Naive thymus-derived CD4-positive, alpha-beta T cell (primary cell): Measurements from ENCODE around the gene ERCC6L2. TPM values are rescaled to one million over a fixed set of nuclear protein-coding genes. Genes with fewer than 3 reads are reported as not detected.

Experiments
- ATAC-seq: fragments of 150-1000 bp; cut with Tn5 transposase; 2 replicates; pipeline ENCODE4 v1.10.0; 2021; ENCODE audit warnings: mild to moderate bottlenecking, moderate library complexity
- CTCF ChIA-PET: fragments of 350-600 bp; sonication (Branson Sonifier 250); formaldehyde crosslinking; loops from one replicate; lab custom pipeline; 2021; ENCODE audit warnings: antibody characterized with exemption; lab: Charles Lee
- POLR2A ChIA-PET: fragments of 350-600 bp; sonication (Branson Sonifier 250); formaldehyde crosslinking; loops from one replicate; lab custom pipeline; 2021; ENCODE audit warnings: antibody characterized with exemption, inconsistent platforms; lab: Charles Lee
- DNase-seq, 9 donors: peaks; one replicate each; pipeline versions ENCODE4 v3.0.0 to v3.0.0-alpha.2; 2020 to 2022; ENCODE audit warnings: mixed read lengths in 1 of 9
- H3K27ac ChIP-seq: one replicate; pipeline ENCODE4 v1.7.0; 2013; ENCODE audit warnings: mild to moderate bottlenecking, low read depth, low read length, moderate library complexity
- H3K27me3 ChIP-seq, 2 donors: one replicate each; pipeline ENCODE4 v1.7.0; 2013; ENCODE audit warnings: low read length in 2 of 2, mild to moderate bottlenecking in 2 of 2, moderate library complexity in 2 of 2; ENCODE audit not compliant: control insufficient read depth in 2 of 2, insufficient read depth in 2 of 2
- H3K36me3 ChIP-seq, 3 experiments: 1 replicate in 2 of 3; 2 replicates in 1 of 3; pipeline ENCODE4 v1.7.0; 2013; ENCODE audit warnings: low read length in 3 of 3, mild to moderate bottlenecking in 3 of 3, moderate library complexity in 1 of 3; ENCODE audit not compliant: insufficient read depth in 3 of 3, control insufficient read depth in 2 of 3
- H3K4me1 ChIP-seq, 2 donors: one replicate each; pipeline ENCODE4 v1.7.0; 2013; ENCODE audit warnings: low read length in 2 of 2, mild to moderate bottlenecking in 2 of 2, moderate library complexity in 1 of 2; ENCODE audit not compliant: control insufficient read depth in 2 of 2, insufficient read depth in 2 of 2
- H3K4me3 ChIP-seq: 2 replicates; pipeline ENCODE4 v1.7.0; 2013; ENCODE audit warnings: mild to moderate bottlenecking, low read length
- H3K9me3 ChIP-seq, 3 experiments: 1 replicate in 2 of 3; 2 replicates in 1 of 3; pipeline ENCODE4 v1.7.0; 2013; ENCODE audit warnings: low read length in 3 of 3; ENCODE audit not compliant: control insufficient read depth in 2 of 3
- H3K27ac Mint-ChIP-seq, 9 donors: one replicate each; pipeline ENCODE4 v1.8.0; 2020 to 2022; ENCODE audit warnings: mixed read lengths in 9 of 9, mild to moderate bottlenecking in 8 of 9, moderate library complexity in 5 of 9, inconsistent platforms in 2 of 9
- H3K27me3 Mint-ChIP-seq, 5 donors: one replicate each; pipeline ENCODE4 v1.8.0; 2021 to 2022; ENCODE audit warnings: mixed read lengths in 5 of 5, mild to moderate bottlenecking in 1 of 5
- H3K36me3 Mint-ChIP-seq, 5 donors: one replicate each; pipeline ENCODE4 v1.8.0; 2020 to 2022; ENCODE audit warnings: mixed read lengths in 5 of 5, mild to moderate bottlenecking in 3 of 5, inconsistent platforms in 1 of 5
- H3K4me1 Mint-ChIP-seq, 7 donors: one replicate each; pipeline ENCODE4 v1.8.0; 2020 to 2022; ENCODE audit warnings: mixed read lengths in 7 of 7, mild to moderate bottlenecking in 3 of 7, inconsistent platforms in 1 of 7
- H3K4me3 Mint-ChIP-seq, 10 donors: one replicate each; pipeline ENCODE4 v1.8.0; 2020 to 2022; ENCODE audit warnings: mild to moderate bottlenecking in 10 of 10, mixed read lengths in 10 of 10, moderate library complexity in 6 of 10, inconsistent platforms in 2 of 10
- H3K9me3 Mint-ChIP-seq, 11 donors: one replicate each; pipeline ENCODE4 v1.8.0; 2020 to 2022; ENCODE audit warnings: mixed read lengths in 11 of 11, mild to moderate bottlenecking in 4 of 11, inconsistent platforms in 1 of 11, moderate library complexity in 1 of 11
- intact Hi-C, 2 donors: fragments of 100-400 bp; cut with micrococcal nuclease; formaldehyde crosslinking; loops; one replicate each; pipeline ENCODE4 v1.15.1; 2023
- polyA plus RNA-seq, 2 donors: library from polyadenylated mRNA; unstranded; fragments of 300-500 nt; fragmentation: Illumina TruSeq; gene quantifications; one replicate each; pipeline ENCODE4 v1.2.3, GENCODE V29; 2021
- total RNA-seq, 6 experiments: library from RNA in 5 of 6; stranded (reverse) in 5 of 6; gene quantifications; 1 replicate in 5 of 6; 2 replicates in 1 of 6; pipeline ENCODE4 v1.2.3 and lab custom pipeline; 2021 to 2026

The ERCC6L2 gene
- total and polyA plus RNA-seq, 7 experiments from 2014 or later = 46.2 to 82.8 (median 54.9) TPM

- CTCF ChIA-PET = interaction anchor here (0.6 to 1.8 kb wide), 5 partner anchors 11 to 148 kb away, joined by 3 to 7 read pairs (median 4); no protein-coding TSS in a partner anchor
- no peak overlapping the region for H3K4me3 Mint-ChIP-seq
- peak; percentile 54 for ATAC-seq
- peaks cover 12 to 38% (median 30%) of the 10 kb centered on the region in 7 donors for H3K4me1 Mint-ChIP-seq
- no peak overlapping the region for H3K27ac Mint-ChIP-seq
- intact Hi-C loops = loop anchor here (1.0 to 5.0 kb wide), 12 partner anchors 23 to 1708 kb away; partner anchors contain the start of genes FANCC (in 2 of the 2), AOPEP (in 1 of the 2) and ZNF367 (in 1 of the 2)
- no peaks in the 10 kb centered on the region for H3K27me3 Mint-ChIP-seq
- H3K9me3 Mint-ChIP-seq = peaks cover 0 to 29% (median 13%) of the 10 kb centered on the region in 11 donors
- Histone ChIP-seq H3K27ac (no peak overlapping the region), H3K27me3 (no peaks in the 10 kb centered on the region), H3K36me3 (peaks cover 0 to 9% (median 0%) of the 10 kb centered on the region in 3 experiments), H3K4me1 (peaks cover 8 to 14% of the 10 kb centered on the region in 2 donors), H3K9me3 (no peaks in the 10 kb centered on the region), H3K4me3 (no peak overlapping the region)
- POLR2A ChIA-PET = interaction anchor here (0.9 to 4.0 kb wide), 15 partner anchors 9 to 399 kb away, joined by 3 to 77 read pairs (median 5); no protein-coding TSS in a partner anchor
- H3K36me3 Mint-ChIP-seq = peaks cover 10 to 55% (median 47%) of the 10 kb centered on the region in 5 donors
- DNase-seq = peak; percentile 49 to 76 (median 72)
Measured at GRCh38 chr9:95874989-95875304, 544 bp upstream of the ERCC6L2 start.

DNA sequence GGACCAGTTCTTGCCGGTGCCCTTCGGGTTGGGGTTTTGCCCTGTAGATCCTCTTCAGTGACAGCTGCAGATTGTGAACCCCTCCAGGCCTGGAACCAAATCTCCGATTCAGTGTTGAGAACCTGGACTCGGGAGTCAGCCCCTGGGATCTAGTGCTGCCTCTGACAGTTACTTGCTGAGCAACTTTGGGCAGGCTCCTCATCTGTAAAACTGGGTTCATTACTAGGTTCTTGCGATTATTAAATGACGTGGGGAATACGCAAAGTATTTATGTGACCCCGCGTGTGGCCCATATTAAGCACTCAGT, 600 bp downstream of the ERCC6L2 start:
- CTCF ChIA-PET = interaction anchor here (1.8 kb wide), 1 partner anchor 11 kb away, joined by 7 read pairs; no protein-coding TSS in a partner anchor
- POLR2A ChIA-PET = interaction anchor here (0.6 to 4.0 kb wide), 15 partner anchors 8 to 400 kb away, joined by 3 to 77 read pairs (median 5); no protein-coding TSS in a partner anchor
- intact Hi-C loops = loop anchor here (1.0 to 5.0 kb wide), 11 partner anchors 12 to 1709 kb away; partner anchors contain the start of genes FANCC (in 2 of the 2) and AOPEP (in 1 of the 2)
- no peak overlapping the region for H3K4me3 ChIP-seq
- Mint-ChIP-seq H3K4me1 (peaks cover 17 to 50% (median 37%) of the 10 kb centered on the region in 7 donors), H3K27me3 (no peaks in the 10 kb centered on the region), H3K4me3 (no peak overlapping the region), H3K27ac (no peak overlapping the region), H3K36me3 (peaks cover 10 to 44% (median 36%) of the 10 kb centered on the region in 5 donors), H3K9me3 (peaks cover 0 to 17% (median 7%) of the 10 kb centered on the region in 11 donors)
- H3K36me3 ChIP-seq = peaks cover 0 to 9% (median 0%) of the 10 kb centered on the region in 3 experiments
- no peak overlapping the region for H3K27ac ChIP-seq
- H3K9me3 ChIP-seq = no peaks in the 10 kb centered on the region
- no peaks in the 10 kb centered on the region for H3K27me3 ChIP-seq
- DNase-seq (no peak), ATAC-seq (no peak)
- peaks cover 8 to 21% of the 10 kb centered on the region in 2 donors for H3K4me1 ChIP-seq

DNA sequence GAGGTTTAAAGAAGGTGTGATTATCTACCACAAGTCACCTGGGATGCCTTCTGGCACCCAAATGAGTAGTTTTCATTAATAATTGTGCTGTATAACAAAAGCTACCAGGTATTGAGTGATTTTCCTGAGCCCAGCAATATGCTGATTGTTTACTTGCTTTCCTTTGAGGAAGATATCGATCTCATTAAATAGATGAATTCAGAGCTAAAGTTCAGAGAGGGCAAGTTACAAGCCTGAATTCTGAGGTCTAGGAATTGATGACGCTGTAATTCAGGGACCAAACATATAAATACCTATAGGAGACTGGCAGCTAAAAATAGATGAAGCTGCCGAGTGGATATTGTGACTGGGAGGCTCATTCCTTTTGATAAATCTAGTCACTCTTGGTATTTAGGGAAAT, 1.1 kb downstream of the ERCC6L2 start:
- peaks cover 17 to 55% (median 42%) of the 10 kb centered on the region in 7 donors for H3K4me1 Mint-ChIP-seq
- peaks cover 0 to 12% (median 6%) of the 10 kb centered on the region in 11 donors for H3K9me3 Mint-ChIP-seq
- H3K27me3 Mint-ChIP-seq = no peaks in the 10 kb centered on the region
- POLR2A ChIA-PET = interaction anchor here (1.1 to 4.0 kb wide), 9 partner anchors 12 to 370 kb away, joined by 3 to 77 read pairs (median 6); no protein-coding TSS in a partner anchor
- H3K4me3 ChIP-seq = no peak overlapping the region
- no peak for ATAC-seq
- H3K4me1 ChIP-seq = peaks cover 8 to 21% of the 10 kb centered on the region in 2 donors
- peaks cover 10 to 39% (median 33%) of the 10 kb centered on the region in 5 donors for H3K36me3 Mint-ChIP-seq
- H3K27ac ChIP-seq = no peak overlapping the region
- DNase-seq = peak in 1 of 9 donors; percentile 10
- no peak overlapping the region for H3K27ac Mint-ChIP-seq
- peaks cover 0 to 5% (median 0%) of the 10 kb centered on the region in 3 experiments for H3K36me3 ChIP-seq
- intact Hi-C loops = loop anchor here (1.0 to 5.0 kb wide), 11 partner anchors 12 to 1709 kb away; partner anchors contain the start of genes FANCC (in 2 of the 2) and AOPEP (in 1 of the 2)
- no peak overlapping the region for H3K4me3 Mint-ChIP-seq
- H3K27me3 ChIP-seq = no peaks in the 10 kb centered on the region
- no peaks in the 10 kb centered on the region for H3K9me3 ChIP-seq
- CTCF ChIA-PET = no interaction called here

DNA sequence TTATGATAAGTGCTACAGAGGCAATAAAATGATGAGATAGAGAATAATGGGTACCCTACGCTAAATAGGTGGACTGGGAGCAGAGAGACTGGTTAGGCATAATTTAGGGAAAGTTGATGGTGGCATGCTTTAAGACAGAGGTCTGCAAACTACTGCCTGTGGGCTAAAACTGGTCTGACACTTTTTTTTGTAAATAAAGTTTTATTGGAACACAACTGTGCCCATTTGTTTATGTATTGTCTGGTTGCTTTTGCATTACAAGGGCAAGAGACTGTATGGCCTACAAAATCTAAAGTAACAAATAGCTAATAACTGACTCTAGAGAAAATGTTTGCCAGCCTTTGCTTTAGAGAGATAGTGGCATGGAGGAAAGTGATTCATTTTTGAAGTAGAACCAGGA, 2.5 kb downstream of the ERCC6L2 start:
- Histone ChIP-seq H3K9me3 (no peaks in the 10 kb centered on the region), H3K36me3 (peaks cover 0 to 4% (median 0%) of the 10 kb centered on the region in 3 experiments), H3K4me3 (no peak overlapping the region), H3K27me3 (no peaks in the 10 kb centered on the region), H3K4me1 (peaks cover 8 to 35% of the 10 kb centered on the region in 2 donors), H3K27ac (no peak overlapping the region)
- Mint-ChIP-seq H3K36me3 (peaks cover 5 to 35% (median 29%) of the 10 kb centered on the region in 5 donors), H3K27ac (peak overlapping the region in 2 of 9 donors; percentile 91 to 92), H3K27me3 (no peaks in the 10 kb centered on the region), H3K9me3 (peaks cover 0 to 6% (median 0%) of the 10 kb centered on the region in 11 donors), H3K4me3 (peak overlapping the region in 1 of 10 donors; percentile 74), H3K4me1 (peaks cover 27 to 58% (median 53%) of the 10 kb centered on the region in 7 donors)
- DNase-seq (no peak), ATAC-seq (no peak)
- intact Hi-C loops = loop anchor here (2.0 to 5.0 kb wide), 5 partner anchors 25 to 1711 kb away; partner anchors contain the start of genes FANCC (in 2 of the 2) and AOPEP (in 1 of the 2)
- POLR2A ChIA-PET = interaction anchor here (1.1 kb wide), 2 partner anchors 33 to 131 kb away, joined by 4 to 6 read pairs; no protein-coding TSS in a partner anchor
- CTCF ChIA-PET = no interaction called here

DNA sequence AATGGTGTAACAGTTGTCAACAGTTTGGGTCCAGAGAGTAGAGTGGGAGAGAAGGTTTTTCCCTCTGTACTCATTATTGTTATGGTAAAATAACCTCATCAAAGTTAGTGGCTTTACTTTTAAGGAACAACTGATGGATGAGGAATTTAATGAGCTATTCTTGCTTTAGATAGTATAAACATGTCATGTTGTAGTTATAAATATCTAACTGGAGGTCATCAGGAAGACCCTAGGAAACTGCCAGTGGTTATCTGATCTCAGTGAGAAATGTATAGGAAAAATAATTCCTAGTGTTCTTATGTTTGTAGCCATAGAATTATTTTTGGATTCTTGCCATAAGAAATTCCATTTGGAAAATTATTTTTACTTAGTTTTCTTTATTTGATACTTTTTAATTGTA, 4.1 kb downstream of the ERCC6L2 start:
- ATAC-seq (no peak), DNase-seq (no peak)
- Histone ChIP-seq H3K4me1 (peaks cover 3 to 42% of the 10 kb centered on the region in 2 donors), H3K27ac (peak overlapping the region; percentile 49), H3K4me3 (no peak overlapping the region), H3K9me3 (no peaks in the 10 kb centered on the region), H3K27me3 (no peaks in the 10 kb centered on the region), H3K36me3 (peaks cover 0 to 4% (median 0%) of the 10 kb centered on the region in 3 experiments)
- Mint-ChIP-seq H3K36me3 (peaks cover 7 to 36% (median 25%) of the 10 kb centered on the region in 5 donors), H3K9me3 (peaks cover 0 to 5% (median 0%) of the 10 kb centered on the region in 11 donors), H3K4me1 (peaks cover 25 to 63% (median 56%) of the 10 kb centered on the region in 7 donors), H3K4me3 (peak overlapping the region in 5 of 10 donors; percentile 34 to 70 (median 55)), H3K27ac (peak overlapping the region in 7 of 9 donors; percentile 57 to 91 (median 75)), H3K27me3 (no peaks in the 10 kb centered on the region)
- intact Hi-C loops = loop anchor here (5.0 kb wide), 4 partner anchors 387 to 1712 kb away; partner anchors contain the start of genes FANCC (in 2 of the 2) and AOPEP (in 1 of the 2)
- POLR2A ChIA-PET = interaction anchor here (1.5 kb wide), 1 partner anchor 9 kb away, joined by 10 read pairs; no protein-coding TSS in a partner anchor
- CTCF ChIA-PET = interaction anchor here (0.6 kb wide), 1 partner anchor 396 kb away, joined by 3 read pairs; no protein-coding TSS in a partner anchor

GRCh38 chr9:95880021-95880690, 4.7 kb downstream of the ERCC6L2 start:
- Histone ChIP-seq H3K4me1 (peaks cover 0 to 41% of the 10 kb centered on the region in 2 donors), H3K4me3 (no peak overlapping the region), H3K36me3 (peaks cover 0 to 4% (median 0%) of the 10 kb centered on the region in 3 experiments), H3K9me3 (no peaks in the 10 kb centered on the region), H3K27me3 (no peaks in the 10 kb centered on the region), H3K27ac (peak overlapping the region; percentile 49)
- ChIA-PET CTCF (interaction anchor here (0.6 kb wide), 1 partner anchor 397 kb away, joined by 3 read pairs; no protein-coding TSS in a partner anchor), POLR2A (interaction anchor here (1.1 to 1.5 kb wide), 2 partner anchors 8 to 12 kb away, joined by 3 to 10 read pairs; no protein-coding TSS in a partner anchor)
- Mint-ChIP-seq H3K27me3 (no peaks in the 10 kb centered on the region), H3K27ac (peak overlapping the region in 8 of 9 donors; percentile 56 to 91 (median 76)), H3K36me3 (peaks cover 12 to 40% (median 30%) of the 10 kb centered on the region in 5 donors), H3K4me1 (peaks cover 27 to 63% (median 58%) of the 10 kb centered on the region in 7 donors), H3K4me3 (peak overlapping the region in 8 of 10 donors; percentile 0 to 70 (median 51)), H3K9me3 (peaks cover 0 to 6% (median 0%) of the 10 kb centered on the region in 11 donors)
- ATAC-seq = no peak
- intact Hi-C loops = no loop called here
- peak in 6 of 9 donors; percentile 17 to 50 (median 33) for DNase-seq
